K562 (cell line): ENCODE results near the gene LRRC57. TPM values are rescaled to one million over a fixed set of nuclear protein-coding genes. Genes with fewer than 3 reads are reported as not detected.
A peak's percentile ranks its signal among the peaks of the same experiment; 100 is the strongest.

Experiments
- DNMT1 ChIP-seq: fragments of 450-650 bp; IDR thresholded peaks from 2 replicates; pipeline ENCODE4 v1.6.1; 2016; ENCODE audit warnings: antibody characterized with exemption, mild to moderate bottlenecking
- ERF ChIP-seq: fragments of 450-650 bp; formaldehyde crosslinking; IDR thresholded peaks from 2 replicates; pipeline ENCODE4 v1.4.0; 2020; ENCODE audit warnings: mild to moderate bottlenecking, mixed read lengths
- HMG20B ChIP-seq: fragments of 250-450 bp; sonication (Bioruptor Pico); IDR thresholded peaks from 2 replicates; pipeline ENCODE4 v1.5.0; 2021; ENCODE audit warnings: mild to moderate bottlenecking
- NBN ChIP-seq: fragments of 450-650 bp; IDR thresholded peaks from 2 replicates; pipeline ENCODE4 v1.6.1; 2016; ENCODE audit warnings: low read depth, mild to moderate bottlenecking
- RBBP5 ChIP-seq: fragments of 200-600 bp; sonication (generic); IDR thresholded peaks from 2 replicates; pipeline ENCODE4 v1.6.1; 2012; ENCODE audit warnings: borderline replicate concordance, mild to moderate bottlenecking, low read length, control low read depth, inconsistent platforms; ENCODE audit not compliant: insufficient read depth, poor library complexity, severe bottlenecking
- SPI1 ChIP-seq: IDR thresholded peaks from 2 replicates; pipeline ENCODE4 v1.6.1; 2011; ENCODE audit warnings: low read depth, low read length, control low read depth, borderline replicate concordance
- ZNF274 ChIP-seq: IDR thresholded peaks from 2 replicates; pipeline ENCODE4 v1.6.1; 2011; ENCODE audit warnings: low read depth, mild to moderate bottlenecking, low read length, moderate library complexity, borderline replicate concordance
- polyA plus RNA-seq, 8 experiments: library from polyadenylated mRNA; depleted of rRNA in 4 of 8; stranded (reverse) in 5 of 8; unstranded in 3 of 8; fragments of >200 nt; fragmentation: Nextera tagmentation in 2 of 8; fragmentation: Illumina TruSeq in 1 of 8; extraction: Ambion mirVana in 2 of 8; extraction: Trizol in 1 of 8; gene quantifications; 2 replicates each; pipeline versions ENCODE4 v1.2.1 to v1.2.3, GENCODE V29; 2011 to 2014; ENCODE audit warnings: inconsistent platforms in 1 of 8, missing spikeins in 1 of 8
- total RNA-seq, 7 experiments: library from RNA; depleted of rRNA in 6 of 7; stranded (reverse); fragments of >200 nt in 6 of 7; fragmentation: Illumina TruSeq in 2 of 7; extraction: Trizol in 2 of 7; gene quantifications; 2 replicates each; pipeline versions ENCODE4 v1.2.1 to v1.2.3, GENCODE V29; 2011 to 2021; ENCODE audit warnings: low replicate concordance in 1 of 7
- TF ChIP-seq, protein P1 (sequence below), 2 experiments: fragments of 450-650 bp in 1 of 2; IDR thresholded peaks; 2 replicates each; pipeline ENCODE4 v1.6.1; 2011 to 2017; ENCODE audit warnings: low read depth in 2 of 2, antibody characterized with exemption in 1 of 2, borderline replicate concordance in 1 of 2, low read length in 1 of 2, mild to moderate bottlenecking in 1 of 2, mixed read lengths in 1 of 2; ENCODE audit not compliant: control insufficient read depth in 1 of 2

The LRRC57 gene
- total and polyA plus RNA-seq, 9 of the 15 experiments (the other 6 are each of a cell fraction or from before 2014, with no cell fraction given), result 3.9 to 20.4 (median 14.8) TPM

DNA sequence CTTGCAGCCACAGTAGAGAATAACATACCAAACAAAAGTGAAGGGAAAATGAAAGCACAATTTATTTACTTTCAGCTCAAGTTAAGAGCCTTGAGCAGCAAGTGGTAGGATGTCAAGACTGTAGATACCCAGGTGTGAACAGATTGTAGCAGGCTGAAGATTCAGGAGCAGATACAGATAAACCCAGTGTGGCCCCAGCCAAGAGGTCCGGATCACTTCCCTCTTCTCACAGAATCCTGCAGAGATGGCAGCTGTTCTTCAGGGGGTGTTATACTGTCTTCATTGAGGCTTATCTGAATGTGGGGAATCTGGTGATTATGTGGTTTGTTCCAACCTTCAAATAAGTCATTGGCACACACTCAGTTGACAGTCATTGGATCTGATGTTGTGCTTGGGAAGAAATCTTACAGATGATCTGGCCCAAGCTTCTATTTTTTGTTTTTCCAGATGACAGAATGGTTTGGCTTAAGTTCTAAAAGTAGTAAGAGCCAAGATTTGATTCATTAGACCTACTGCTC lies 29.0 kb upstream of the LRRC57 start (continued):
- TF ChIP-seq, protein P1, sequence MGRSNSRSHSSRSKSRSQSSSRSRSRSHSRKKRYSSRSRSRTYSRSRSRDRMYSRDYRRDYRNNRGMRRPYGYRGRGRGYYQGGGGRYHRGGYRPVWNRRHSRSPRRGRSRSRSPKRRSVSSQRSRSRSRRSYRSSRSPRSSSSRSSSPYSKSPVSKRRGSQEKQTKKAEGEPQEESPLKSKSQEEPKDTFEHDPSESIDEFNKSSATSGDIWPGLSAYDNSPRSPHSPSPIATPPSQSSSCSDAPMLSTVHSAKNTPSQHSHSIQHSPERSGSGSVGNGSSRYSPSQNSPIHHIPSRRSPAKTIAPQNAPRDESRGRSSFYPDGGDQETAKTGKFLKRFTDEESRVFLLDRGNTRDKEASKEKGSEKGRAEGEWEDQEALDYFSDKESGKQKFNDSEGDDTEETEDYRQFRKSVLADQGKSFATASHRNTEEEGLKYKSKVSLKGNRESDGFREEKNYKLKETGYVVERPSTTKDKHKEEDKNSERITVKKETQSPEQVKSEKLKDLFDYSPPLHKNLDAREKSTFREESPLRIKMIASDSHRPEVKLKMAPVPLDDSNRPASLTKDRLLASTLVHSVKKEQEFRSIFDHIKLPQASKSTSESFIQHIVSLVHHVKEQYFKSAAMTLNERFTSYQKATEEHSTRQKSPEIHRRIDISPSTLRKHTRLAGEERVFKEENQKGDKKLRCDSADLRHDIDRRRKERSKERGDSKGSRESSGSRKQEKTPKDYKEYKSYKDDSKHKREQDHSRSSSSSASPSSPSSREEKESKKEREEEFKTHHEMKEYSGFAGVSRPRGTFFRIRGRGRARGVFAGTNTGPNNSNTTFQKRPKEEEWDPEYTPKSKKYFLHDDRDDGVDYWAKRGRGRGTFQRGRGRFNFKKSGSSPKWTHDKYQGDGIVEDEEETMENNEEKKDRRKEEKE (IDR thresholded peaks at IDR 0.05; ENCODE audit: borderline replicate concordance in 1 of 2, control insufficient read depth in 1 of 2, low read depth in 2 of 2, low read length in 1 of 2), result no peak
- TF ChIP-seq ZNF274 (no peak), NBN (no peak), ERF (CRISPR knock-in tag) (no peak), DNMT1 (no peak), HMG20B (no peak), RBBP5 (no peak), SPI1 (0 out of 2 replicates have a peak, but pooled peaks have one; percentile 33)
- TF ChIP-seq, all 486 proteins: peak for 6
